Ectodermal cell (in vitro differentiated cells): ENCODE results near the gene PARD6G.

ENCODE experiments used
- H3K27ac ChIP-seq: 2 replicates; pipeline ENCODE4 v1.7.0; 2013; ENCODE audit warnings: mild to moderate bottlenecking, low read depth, low read length; ENCODE audit not compliant: insufficient read depth, poor library complexity, severe bottlenecking
- H3K27me3 ChIP-seq: 2 replicates; pipeline ENCODE4 v1.7.0; 2013; ENCODE audit warnings: mild to moderate bottlenecking, low read length; ENCODE audit not compliant: insufficient read depth, control insufficient read depth, poor library complexity, severe bottlenecking
- H3K36me3 ChIP-seq: one replicate; pipeline ENCODE4 v1.7.0; 2013; ENCODE audit warnings: low read length; ENCODE audit not compliant: control insufficient read depth, insufficient read depth
- H3K4me1 ChIP-seq: one replicate; pipeline ENCODE4 v1.7.0; 2013; ENCODE audit warnings: low read length; ENCODE audit not compliant: control insufficient read depth, insufficient read depth
- H3K4me3 ChIP-seq: 2 replicates; pipeline ENCODE4 v1.7.0; 2013; ENCODE audit warnings: low read depth, low read length, control low read depth; ENCODE audit not compliant: insufficient read depth
- H3K9me3 ChIP-seq: 2 replicates; pipeline ENCODE4 v1.7.0; 2013; ENCODE audit warnings: mild to moderate bottlenecking, low read length, moderate library complexity; ENCODE audit not compliant: control insufficient read depth
- WGBS, 2 experiments: methylation state at CpG; one replicate each; pipeline ENCODE4 v1.1.7; 2013; ENCODE audit warnings: missing lambda C conversion rate in 2 of 2; 5-methylcytosine and 5-hydroxymethylcytosine counted together

The PARD6G gene

DNA sequence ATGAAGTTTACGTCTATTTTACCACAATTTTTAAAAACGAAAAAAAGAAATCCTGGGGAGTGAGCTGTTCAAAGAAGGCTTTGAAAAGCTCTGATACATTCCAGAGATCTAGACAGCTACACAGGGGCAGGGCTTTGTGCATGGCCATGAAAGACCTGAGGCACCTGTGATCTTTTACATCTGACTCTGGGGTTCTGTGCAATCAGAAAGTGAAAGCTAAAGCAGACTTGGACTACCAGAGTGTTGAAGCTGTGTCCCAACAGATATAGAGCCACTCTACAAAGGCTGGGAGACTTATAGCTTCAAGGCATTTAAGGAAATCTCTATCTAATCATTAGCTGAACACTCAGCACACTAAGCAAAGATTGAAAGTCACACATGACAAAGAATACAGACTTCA, 34.1 kb downstream of the PARD6G start:
- H3K36me3 ChIP-seq: no peaks in the 10 kb centered on the region
- no peak overlapping the region for H3K4me3 ChIP-seq
- H3K27ac ChIP-seq: no peak overlapping the region
- no peaks in the 10 kb centered on the region for H3K9me3 ChIP-seq
- 92% methylated on average over 1 to 2 of the region's 2 CpGs for WGBS, 2 experiments
- no peaks in the 10 kb centered on the region for H3K4me1 ChIP-seq
- H3K27me3 ChIP-seq: no peaks in the 10 kb centered on the region

DNA sequence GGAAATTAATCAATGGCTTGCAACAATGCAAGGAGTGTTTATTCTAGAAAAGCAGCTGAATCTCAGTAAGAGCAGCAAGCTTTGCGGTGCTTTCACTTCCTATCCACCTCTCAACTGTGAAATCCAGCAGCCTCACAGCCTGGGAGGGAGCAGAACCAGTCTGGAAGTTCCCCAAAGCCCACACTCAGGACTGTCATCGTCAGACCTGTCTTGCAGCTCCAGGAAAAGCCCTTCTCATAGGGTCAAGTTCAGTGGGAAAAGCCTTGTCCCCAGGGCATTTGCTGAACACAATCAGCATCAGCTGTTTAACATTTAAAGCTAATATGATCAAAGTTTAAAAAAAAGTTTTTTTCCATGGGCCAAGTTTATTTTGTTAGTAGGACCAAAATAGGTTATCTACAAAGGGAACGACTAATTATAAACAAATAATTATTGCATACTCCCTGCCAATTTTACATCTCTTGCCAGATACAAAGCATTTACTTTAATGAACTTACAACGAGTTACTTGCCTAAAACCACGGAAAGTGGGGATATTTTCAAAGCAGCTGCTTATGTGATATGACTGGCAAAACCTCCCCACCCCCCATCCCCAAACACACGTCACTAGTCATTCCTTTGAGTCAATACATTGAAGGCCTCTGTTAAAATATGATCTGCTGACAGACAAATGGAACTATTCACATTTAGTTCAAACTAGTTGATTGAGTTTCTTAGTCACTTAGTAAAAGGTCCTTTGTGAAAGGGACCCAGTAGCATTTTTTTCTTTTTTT, 36.8 kb downstream of the PARD6G start:
- Histone ChIP-seq H3K36me3 (no peaks in the 10 kb centered on the region), H3K27ac (no peak overlapping the region), H3K4me3 (no peak overlapping the region), H3K27me3 (no peaks in the 10 kb centered on the region), H3K9me3 (no peaks in the 10 kb centered on the region), H3K4me1 (no peaks in the 10 kb centered on the region)
- 79 to 84% methylated on average over 5 to 6 of the region's 6 CpGs for WGBS, 2 experiments

GRCh38 chr18:80208620-80209019, 38.7 kb downstream of the PARD6G start:
- Histone ChIP-seq H3K4me1 (no peaks in the 10 kb centered on the region), H3K27me3 (no peaks in the 10 kb centered on the region), H3K9me3 (no peaks in the 10 kb centered on the region), H3K27ac (no peak overlapping the region), H3K36me3 (no peaks in the 10 kb centered on the region), H3K4me3 (no peak overlapping the region)
- WGBS, 2 experiments: 93 to 95% methylated on average over 4 of the region's 4 CpGs

- 91 to 95% methylated on average over 4 of the region's 4 CpGs for WGBS, 2 experiments
- H3K36me3 ChIP-seq: no peaks in the 10 kb centered on the region
These were observed 42.0 kb downstream of the PARD6G start for GRCh38 chr18:80205294-80205693.

DNA sequence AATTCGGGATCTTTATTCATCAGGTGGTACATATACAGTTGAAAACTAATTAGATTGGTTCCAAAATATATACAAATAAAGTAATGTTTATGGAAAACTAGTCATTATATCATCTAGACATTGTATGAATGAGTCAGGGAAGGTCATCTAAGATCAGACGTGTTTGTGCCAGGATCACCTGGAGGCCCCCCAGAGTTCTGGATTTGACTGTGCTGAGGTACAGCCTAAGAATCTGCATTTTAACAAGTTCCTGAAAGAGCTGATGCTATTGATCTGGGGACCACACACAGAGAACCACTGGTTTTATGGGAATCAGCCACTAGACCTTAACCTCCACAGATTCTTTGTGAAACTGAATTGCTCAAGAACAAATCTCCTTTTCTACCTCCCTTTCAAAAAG, 43.2 kb downstream of the PARD6G start:
- Histone ChIP-seq H3K27me3 (no peaks in the 10 kb centered on the region), H3K4me3 (no peak overlapping the region), H3K4me1 (peaks cover 20% of the 10 kb centered on the region), H3K27ac (no peak overlapping the region), H3K9me3 (no peaks in the 10 kb centered on the region), H3K36me3 (no peaks in the 10 kb centered on the region)
- 97 to 98% methylated on average over 1 to 2 of the region's 2 CpGs for WGBS, 2 experiments

More at GRCh38 chr18:80205294-80205693, 42.0 kb downstream of the PARD6G start:
- no peak overlapping the region for H3K27ac ChIP-seq
- H3K4me1 ChIP-seq: peaks cover 20% of the 10 kb centered on the region
- no peaks in the 10 kb centered on the region for H3K27me3 ChIP-seq
- no peak overlapping the region for H3K4me3 ChIP-seq
- H3K9me3 ChIP-seq: no peaks in the 10 kb centered on the region

GRCh38 chr18:80203249-80203648, 44.1 kb downstream of the PARD6G start:
- Histone ChIP-seq H3K4me3 (no peak overlapping the region), H3K9me3 (no peaks in the 10 kb centered on the region), H3K27me3 (no peaks in the 10 kb centered on the region), H3K4me1 (peaks cover 20% of the 10 kb centered on the region), H3K36me3 (no peaks in the 10 kb centered on the region), H3K27ac (no peak overlapping the region)
- WGBS, 2 experiments: 89% methylated on average over 6 of the region's 6 CpGs

DNA sequence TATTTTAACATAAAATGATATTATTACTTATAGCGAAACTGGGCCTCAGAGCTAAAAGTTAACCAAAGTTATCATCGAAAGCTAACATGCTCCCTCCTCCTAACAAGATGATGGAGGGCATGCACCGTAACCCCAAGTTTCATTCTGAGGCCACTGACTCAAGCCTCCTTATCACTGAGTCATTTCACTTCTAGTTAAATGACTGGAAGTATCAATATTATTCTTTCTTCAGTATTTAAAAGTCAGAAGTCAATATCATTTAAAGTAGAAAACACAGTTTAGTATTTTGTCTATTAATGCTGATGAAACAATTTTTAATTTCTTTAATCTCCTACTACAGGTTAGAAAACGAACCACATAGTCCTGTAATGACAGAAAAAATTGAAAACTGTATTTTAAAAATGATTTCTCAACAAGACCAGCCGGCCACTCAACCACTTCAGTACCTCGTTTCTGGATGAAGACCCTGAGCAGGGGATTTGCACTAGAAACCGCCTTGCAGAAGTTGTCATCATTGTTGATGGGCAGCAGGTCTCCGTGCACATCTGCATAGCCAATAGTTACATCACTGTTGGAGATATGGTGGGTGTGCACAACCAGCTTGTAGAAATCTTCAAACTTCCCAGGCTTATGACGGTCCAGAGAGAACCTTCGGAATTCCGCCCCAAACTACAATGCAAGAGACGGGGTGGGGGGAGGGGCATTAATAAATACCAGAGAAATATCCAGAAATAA, 44.9 kb downstream of the PARD6G start:
- Histone ChIP-seq H3K27ac (no peak overlapping the region), H3K9me3 (no peaks in the 10 kb centered on the region), H3K27me3 (no peaks in the 10 kb centered on the region), H3K4me1 (peaks cover 26% of the 10 kb centered on the region), H3K36me3 (no peaks in the 10 kb centered on the region), H3K4me3 (no peak overlapping the region)
- WGBS, 2 experiments: 93 to 97% methylated on average over 8 to 11 of the region's 12 CpGs

GRCh38 chr18:80201739-80202138, 45.6 kb downstream of the PARD6G start:
- Histone ChIP-seq H3K27ac (no peak overlapping the region), H3K4me1 (peaks cover 32% of the 10 kb centered on the region)
- WGBS, 2 experiments: 58 to 63% methylated on average over 9 of the region's 9 CpGs

GRCh38 chr18:80200932-80201672, 46.2 kb downstream of the PARD6G start:
- no peak overlapping the region for H3K27ac ChIP-seq

More at GRCh38 chr18:80201739-80202138, 45.6 kb downstream of the PARD6G start:
- H3K36me3 ChIP-seq: no peaks in the 10 kb centered on the region
- no peaks in the 10 kb centered on the region for H3K27me3 ChIP-seq
- no peak overlapping the region for H3K4me3 ChIP-seq
- H3K9me3 ChIP-seq: no peaks in the 10 kb centered on the region

More at GRCh38 chr18:80200932-80201672, 46.2 kb downstream of the PARD6G start:
- Histone ChIP-seq H3K4me1 (peaks cover 33% of the 10 kb centered on the region), H3K4me3 (no peak overlapping the region), H3K27me3 (no peaks in the 10 kb centered on the region), H3K9me3 (no peaks in the 10 kb centered on the region), H3K36me3 (no peaks in the 10 kb centered on the region)
- WGBS, 2 experiments: 74 to 75% methylated on average over 17 of the region's 17 CpGs
